NCI-H510A treated with DMSO at 0.1 percent for 48 hours (cell line): ENCODE results near the gene CMKLR1.

Experiments used
- DNase-seq: peaks from one replicate; lab custom pipeline; 2025; lab: John Stamatoyannopoulos, UW

Gene CMKLR1

DNA sequence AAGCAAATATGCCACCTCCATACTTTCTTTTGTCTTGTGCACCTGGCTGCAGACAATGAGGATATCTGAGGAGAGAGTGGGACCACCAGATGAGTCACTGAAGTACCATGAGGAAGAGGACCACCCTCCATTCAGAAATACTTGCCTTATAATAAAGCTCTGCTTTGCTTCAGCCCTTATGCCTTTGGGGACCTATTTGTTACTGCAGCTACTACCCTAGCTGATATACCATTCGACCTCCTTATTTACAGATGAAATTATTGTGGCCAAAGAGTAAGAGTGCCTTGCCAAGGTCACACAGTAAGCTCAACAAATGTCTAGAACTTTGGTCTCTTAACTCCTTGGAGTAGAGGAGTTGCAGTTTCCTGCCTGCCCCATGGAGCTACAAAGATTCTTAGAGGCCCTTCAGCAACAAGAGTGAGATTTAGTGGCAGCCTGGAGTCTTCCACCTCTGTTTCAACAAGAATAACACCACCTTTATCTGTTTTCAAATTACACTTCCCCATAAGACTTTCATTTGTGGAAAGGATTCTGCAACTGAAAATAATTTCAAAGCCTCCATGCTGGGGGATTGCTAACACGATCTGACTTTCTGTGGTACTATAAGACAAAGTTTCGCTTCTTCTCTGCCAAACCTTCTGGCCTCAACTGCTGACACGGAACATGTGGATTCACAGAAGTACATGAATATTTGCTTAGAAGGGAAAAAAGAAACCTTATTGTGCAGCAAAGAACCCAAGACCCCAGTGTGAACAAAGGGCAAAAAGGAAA, 3.6 kb downstream of the CMKLR1 start:
- DNase-seq = no peak

GRCh38 chr12:108333898-108334699, 5.0 kb downstream of the CMKLR1 start:
- DNase-seq = no peak

GRCh38 chr12:108332791-108333382, 6.2 kb downstream of the CMKLR1 start:
- no peak for DNase-seq

GRCh38 chr12:108328420-108328819, 10.7 kb downstream of the CMKLR1 start:
- DNase-seq = no peak

- DNase-seq = no peak
Measured at GRCh38 chr12:108327621-108328344, 11.3 kb downstream of the CMKLR1 start.

- no peak for DNase-seq
Measured at GRCh38 chr12:108326254-108326750, 12.8 kb downstream of the CMKLR1 start.

DNA sequence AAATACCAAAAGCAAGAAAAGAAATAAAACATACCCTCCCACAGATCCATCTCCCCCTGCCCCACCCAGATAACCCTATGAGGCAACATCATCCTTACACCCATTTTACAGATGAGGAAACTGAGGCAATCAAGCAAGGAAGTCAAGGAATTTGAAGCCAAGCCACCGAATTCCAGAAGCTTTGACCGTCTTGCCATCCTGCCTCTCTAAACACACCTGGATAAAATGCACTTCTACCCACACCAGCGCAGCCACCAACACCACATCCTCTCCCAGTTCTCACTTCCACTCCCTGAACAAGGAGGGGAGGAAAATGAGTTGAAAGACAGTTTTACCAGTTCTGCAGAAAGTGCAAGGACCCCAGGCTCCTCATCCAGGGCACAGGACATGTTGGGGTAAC, 13.6 kb downstream of the CMKLR1 start:
- DNase-seq = no peak

GRCh38 chr12:108325018-108325358, 14.1 kb downstream of the CMKLR1 start:
- DNase-seq = no peak

- DNase-seq = no peak
Measured at GRCh38 chr12:108324351-108325017, 14.6 kb downstream of the CMKLR1 start.

DNA sequence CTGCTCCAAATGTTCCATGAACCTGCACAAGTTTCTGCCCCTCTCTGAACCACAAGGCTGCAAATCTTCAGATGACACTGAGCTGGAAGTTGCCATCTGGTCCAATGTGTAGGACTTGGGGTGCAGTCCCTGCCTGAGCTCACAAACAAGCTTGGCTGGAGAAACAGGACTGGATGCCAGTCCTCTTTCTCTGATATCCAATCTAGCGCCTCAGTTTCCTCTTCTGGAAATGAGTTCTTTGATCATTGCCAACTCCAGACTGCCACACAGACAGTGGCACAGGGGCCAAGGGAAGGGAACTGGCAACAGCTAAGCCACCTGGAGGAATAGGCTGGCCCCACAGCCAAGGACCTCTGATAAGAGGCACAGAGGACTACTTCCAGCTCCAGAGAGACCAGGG, 15.5 kb downstream of the CMKLR1 start:
- no peak for DNase-seq

DNA sequence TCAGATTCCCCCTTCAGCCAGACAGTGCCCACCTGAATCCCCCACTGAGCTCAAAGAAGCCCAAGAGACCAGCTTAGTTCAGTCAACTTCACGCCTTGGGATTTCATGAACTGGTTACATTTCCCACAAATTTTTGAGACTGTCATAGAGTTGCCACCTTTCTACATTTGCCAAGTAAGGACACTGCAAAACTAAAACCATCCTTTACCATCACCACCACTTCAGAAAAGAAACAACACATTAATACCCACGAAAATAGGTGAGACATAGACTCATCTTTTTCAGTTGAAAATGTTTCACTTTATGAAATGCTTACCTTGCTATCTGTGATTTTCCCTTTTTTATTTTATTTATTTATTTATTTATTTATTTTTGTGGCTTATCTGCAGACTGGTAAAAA, 16.1 kb downstream of the CMKLR1 start:
- no peak for DNase-seq

- no peak for DNase-seq
Measured at GRCh38 chr12:108321688-108322087, 17.4 kb downstream of the CMKLR1 start.

DNA sequence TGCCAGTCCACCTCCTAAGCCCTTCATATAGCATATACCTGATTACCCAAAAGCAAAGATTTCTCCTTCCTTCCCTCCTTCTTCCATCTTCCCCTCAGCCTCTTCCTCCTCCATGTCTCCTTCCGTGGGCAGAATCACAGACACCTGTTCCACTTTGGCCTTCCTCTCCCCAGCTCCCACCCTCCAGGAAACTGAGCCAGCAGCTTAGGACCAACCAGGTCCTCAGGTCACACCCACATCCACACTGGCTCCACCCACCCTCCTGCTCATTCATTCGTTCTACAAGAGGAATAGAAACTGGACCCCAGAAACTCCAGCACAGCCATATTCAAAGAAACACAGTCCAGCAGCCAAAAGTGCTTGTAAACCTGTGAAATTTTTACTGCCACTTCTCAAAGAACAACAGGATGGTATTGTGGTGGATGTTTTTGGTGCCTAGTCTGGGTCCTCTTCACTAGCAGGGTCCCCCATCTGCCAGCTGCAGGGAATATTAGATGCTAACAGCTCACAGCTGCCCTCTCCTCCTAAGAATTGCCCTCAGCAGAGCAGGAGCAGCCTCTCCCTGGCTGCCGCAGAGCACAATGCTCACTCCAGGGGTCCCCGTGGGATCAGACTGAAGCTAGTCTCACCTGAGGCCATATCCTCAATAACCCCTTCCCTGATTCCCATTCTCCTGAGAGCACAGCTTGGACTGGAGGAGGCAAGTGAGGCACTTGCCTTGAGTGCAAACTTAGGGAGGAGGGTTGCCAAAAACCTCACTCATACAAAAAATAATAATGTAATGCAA, 18.4 kb downstream of the CMKLR1 start:
- no peak for DNase-seq

- DNase-seq = no peak
Measured at GRCh38 chr12:108319277-108320234, 19.6 kb downstream of the CMKLR1 start.

- no peak for DNase-seq
Measured at GRCh38 chr12:108318472-108319275, 20.4 kb downstream of the CMKLR1 start.

- DNase-seq = no peak
Measured at GRCh38 chr12:108317308-108318234, 21.5 kb downstream of the CMKLR1 start.

DNA sequence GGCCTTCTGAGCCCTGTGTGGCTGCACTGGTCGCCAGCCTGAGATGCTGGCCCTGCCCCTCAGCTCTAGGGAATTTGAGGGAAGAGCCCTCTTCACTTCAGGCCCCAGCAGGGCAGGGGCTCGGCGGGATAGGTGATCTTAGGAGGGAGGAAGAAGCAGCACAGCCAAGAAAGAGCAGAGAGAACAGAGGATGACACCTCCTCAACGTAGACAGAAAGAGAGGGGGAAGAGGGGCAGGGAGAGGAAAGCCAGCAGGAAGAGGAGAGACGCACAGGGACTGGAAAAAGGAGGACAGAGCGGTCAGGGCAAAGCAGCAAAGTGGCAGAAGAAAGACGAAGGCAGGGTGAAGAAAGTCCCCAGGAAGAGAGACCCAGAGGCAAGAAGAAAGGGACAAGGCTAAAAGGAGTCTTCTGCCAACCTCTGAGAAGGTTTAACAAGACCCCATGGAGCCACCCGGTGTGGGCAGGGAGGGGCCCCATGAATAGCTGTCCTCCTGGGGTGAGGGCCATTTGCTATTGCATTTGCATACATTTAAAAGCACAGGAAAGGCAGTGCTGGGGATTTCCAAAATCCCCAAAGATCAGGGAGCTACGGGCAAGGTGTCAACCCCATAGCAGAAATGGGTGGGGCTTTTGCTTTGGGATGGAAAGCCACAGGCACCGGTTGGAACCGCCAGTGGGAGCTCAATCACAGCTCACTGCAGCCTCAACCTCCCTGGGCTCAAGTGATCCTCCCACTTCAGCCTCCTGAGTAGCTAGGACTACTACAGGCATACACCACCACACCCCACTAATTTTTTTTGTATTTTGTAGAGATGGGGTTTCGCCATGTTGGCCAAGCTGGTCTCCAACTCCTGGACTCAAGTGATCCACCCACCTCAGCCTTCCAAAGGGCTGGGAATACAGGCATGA, 22.7 kb downstream of the CMKLR1 start:
- DNase-seq = no peak
